ENCODE results near the gene C4A. TPM values are rescaled to one million over a fixed set of nuclear protein-coding genes. Genes with fewer than 3 reads are reported as not detected.

C4A gene
- total and polyA plus RNA-seq, 2 of the 13 experiments (the other 11 are each of a cell fraction or from before 2014, with no cell fraction given) = 165 to 478 TPM

- TF ChIP-seq CENPBD1 (CRISPR knock-in tag; IDR thresholded peaks at IDR 0.05; ENCODE audit: borderline replicate concordance, low read depth) (no peak), NBN (conservative IDR thresholded peaks at IDR 0.05) (no peak), ZNF33A (CRISPR knock-in tag; IDR thresholded peaks at IDR 0.05; ENCODE audit: borderline replicate concordance) (no peak), TEF (CRISPR knock-in tag; IDR thresholded peaks at IDR 0.05) (peak; percentile 78), CREB3 (CRISPR knock-in tag; IDR thresholded peaks at IDR 0.05) (peak; percentile 50; the same call in 1 of the 2 replicates), RARG (CRISPR knock-in tag; IDR thresholded peaks at IDR 0.05; ENCODE audit: low read depth) (no peak), MTA3 (CRISPR knock-in tag; IDR thresholded peaks at IDR 0.05) (no peak), BORCS8-MEF2B (CRISPR knock-in tag; IDR thresholded peaks at IDR 0.05) (no peak; the same call in 1 of the 2 replicates), CBX5 (CRISPR knock-in tag; IDR thresholded peaks at IDR 0.05; ENCODE audit: borderline replicate concordance) (peak; percentile 18; the same call in 1 of the 2 replicates), ZFP36 (IDR thresholded peaks at IDR 0.05; ENCODE audit: borderline replicate concordance, low read depth, low read length, partially characterized antibody) (no peak), ATF6 (CRISPR knock-in tag; conservative IDR thresholded peaks at IDR 0.05) (no peak), SIX4 (CRISPR knock-in tag; IDR thresholded peaks at IDR 0.05) (peak; percentile 41), KAT7 (CRISPR knock-in tag; IDR thresholded peaks at IDR 0.05; ENCODE audit: borderline replicate concordance) (peak; percentile 77; the same call in 1 of the 2 replicates), HNRNPK (IDR thresholded peaks at IDR 0.05; ENCODE audit: low read depth, low read length, poor library complexity, severe bottlenecking) (peak; percentile 97), ZNF567 (CRISPR knock-in tag; IDR thresholded peaks at IDR 0.05; ENCODE audit: borderline replicate concordance) (peak; percentile 23; the same call in 1 of the 2 replicates), KLF9 (CRISPR knock-in tag; IDR thresholded peaks at IDR 0.05; ENCODE audit: low read depth) (no peak; the same call in none of the 2 replicates), TEAD3 (CRISPR knock-in tag; optimal IDR thresholded peaks at IDR 0.05; ENCODE audit: borderline replicate concordance) (peak; percentile 36), ZNF180 (CRISPR knock-in tag; IDR thresholded peaks at IDR 0.05; ENCODE audit: borderline replicate concordance, low read depth) (no peak), SNAPC5 (CRISPR knock-in tag; IDR thresholded peaks at IDR 0.05; ENCODE audit: borderline replicate concordance) (no peak), SKIL (CRISPR knock-in tag; IDR thresholded peaks at IDR 0.05; ENCODE audit: borderline replicate concordance) (no peak), ZNF549 (CRISPR knock-in tag; IDR thresholded peaks at IDR 0.05) (no peak), PCBP1 (IDR thresholded peaks at IDR 0.05; ENCODE audit: borderline replicate concordance, low read depth, low read length) (peak; percentile 100)
Measured at GRCh38 chr6:31958741-31959739, 22.8 kb upstream of the C4A start, which contains the start of the genes NELFE and SKIC2 (continued).

Data from HepG2 (cell line).